WTC11 (cell line): ENCODE data around the gene DCAF8L1.

Experiments used
- NR2C2 ChIP-seq: sonication (generic); formaldehyde crosslinking; IDR thresholded peaks from 2 replicates; pipeline ENCODE4 v1.8.0; 2022; ENCODE audit warnings: mild to moderate bottlenecking, missing genetic modification reagents
- TF ChIP-seq, protein P1 (sequence below): fragments of 200-600 bp; IDR thresholded peaks from 2 replicates; pipeline ENCODE4 v1.8.0; 2022; ENCODE audit warnings: antibody characterized with exemption
- TF ChIP-seq, protein P2 (sequence below): sonication (generic); formaldehyde crosslinking; IDR thresholded peaks from 2 replicates; pipeline ENCODE4 v1.8.0; 2022; ENCODE audit warnings: mild to moderate bottlenecking, missing genetic modification reagents

DNA sequence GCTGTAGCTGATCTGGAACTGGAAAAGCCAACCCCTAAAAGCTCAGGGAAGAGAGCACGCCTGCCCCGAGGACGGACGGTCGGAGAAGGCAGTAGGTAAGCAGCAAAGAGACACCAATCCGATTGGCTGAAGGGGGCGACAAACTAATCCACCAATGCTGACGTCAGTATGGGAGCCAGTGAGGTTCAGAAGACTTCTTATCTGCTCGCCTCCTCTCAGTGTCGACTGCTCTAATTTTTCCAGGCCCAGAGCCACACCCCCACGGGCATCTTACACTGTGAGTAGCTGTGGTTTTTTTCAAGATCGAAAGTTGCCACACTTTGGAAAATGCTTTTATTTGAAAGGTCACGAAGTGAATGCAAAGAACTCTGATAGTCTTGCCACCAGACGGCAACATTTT, at the start of gene DCAF8L1:
- TF ChIP-seq, protein P1, sequence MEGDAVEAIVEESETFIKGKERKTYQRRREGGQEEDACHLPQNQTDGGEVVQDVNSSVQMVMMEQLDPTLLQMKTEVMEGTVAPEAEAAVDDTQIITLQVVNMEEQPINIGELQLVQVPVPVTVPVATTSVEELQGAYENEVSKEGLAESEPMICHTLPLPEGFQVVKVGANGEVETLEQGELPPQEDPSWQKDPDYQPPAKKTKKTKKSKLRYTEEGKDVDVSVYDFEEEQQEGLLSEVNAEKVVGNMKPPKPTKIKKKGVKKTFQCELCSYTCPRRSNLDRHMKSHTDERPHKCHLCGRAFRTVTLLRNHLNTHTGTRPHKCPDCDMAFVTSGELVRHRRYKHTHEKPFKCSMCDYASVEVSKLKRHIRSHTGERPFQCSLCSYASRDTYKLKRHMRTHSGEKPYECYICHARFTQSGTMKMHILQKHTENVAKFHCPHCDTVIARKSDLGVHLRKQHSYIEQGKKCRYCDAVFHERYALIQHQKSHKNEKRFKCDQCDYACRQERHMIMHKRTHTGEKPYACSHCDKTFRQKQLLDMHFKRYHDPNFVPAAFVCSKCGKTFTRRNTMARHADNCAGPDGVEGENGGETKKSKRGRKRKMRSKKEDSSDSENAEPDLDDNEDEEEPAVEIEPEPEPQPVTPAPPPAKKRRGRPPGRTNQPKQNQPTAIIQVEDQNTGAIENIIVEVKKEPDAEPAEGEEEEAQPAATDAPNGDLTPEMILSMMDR: no peak
- TF ChIP-seq, protein P2, sequence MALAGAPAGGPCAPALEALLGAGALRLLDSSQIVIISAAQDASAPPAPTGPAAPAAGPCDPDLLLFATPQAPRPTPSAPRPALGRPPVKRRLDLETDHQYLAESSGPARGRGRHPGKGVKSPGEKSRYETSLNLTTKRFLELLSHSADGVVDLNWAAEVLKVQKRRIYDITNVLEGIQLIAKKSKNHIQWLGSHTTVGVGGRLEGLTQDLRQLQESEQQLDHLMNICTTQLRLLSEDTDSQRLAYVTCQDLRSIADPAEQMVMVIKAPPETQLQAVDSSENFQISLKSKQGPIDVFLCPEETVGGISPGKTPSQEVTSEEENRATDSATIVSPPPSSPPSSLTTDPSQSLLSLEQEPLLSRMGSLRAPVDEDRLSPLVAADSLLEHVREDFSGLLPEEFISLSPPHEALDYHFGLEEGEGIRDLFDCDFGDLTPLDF (CRISPR knock-in tag): no peak
- TF ChIP-seq NR2C2: no peak
